K562 (cell line): ENCODE data around the gene BAG1. TPM values are rescaled to one million over a fixed set of nuclear protein-coding genes. Genes with fewer than 3 reads are reported as not detected.
A peak's percentile ranks its signal among the peaks of the same experiment; 100 is the strongest.

Experiments used
- ATAC-seq: fragments of 200-7000 bp; cut with Tn5 transposase; 3 replicates; pipeline ENCODE4 v1.9.1; 2020; ENCODE audit warnings: moderate library complexity
- BruUV-seq: library from RNA; stranded (reverse); fragments of 400-500 nt; replicated peaks from 2 replicates; lab custom pipeline; 2021; lab: Mats Ljungman, UMichigan
- CTCF ChIA-PET: fragments of 300-600 bp; formaldehyde crosslinking; extraction: SDS; loops from one replicate; lab custom pipeline; 2021; ENCODE audit warnings: low intra/inter-chr PET ratio; lab: Yijun Ruan, JAX
- POLR2A ChIA-PET: fragments of 300-600, 350-650 bp; sonication (Branson Sonifier 250); formaldehyde crosslinking; extraction: SDS; loops from one replicate; lab custom pipeline; 2021; ENCODE audit warnings: antibody characterized with exemption, inconsistent platforms; lab: Yijun Ruan, JAX
- DNase-seq, 4 experiments: peaks; one replicate each; pipeline versions ENCODE4 v3.0.0 to v3.0.0-alpha.2; 2011 to 2018; ENCODE audit warnings: low spot score in 3 of 4, mixed read lengths in 3 of 4; ENCODE audit errors: extremely low read depth in 1 of 4
- FAIRE-seq: peaks from 2 replicates; lab custom pipeline; 2011; peaks lifted over from hg19 to GRCh38; lab: Jason Lieb, UNC
- H2AFZ ChIP-seq: 2 replicates; pipeline ENCODE4 v1.6.0; 2011; ENCODE audit warnings: low read depth, low read length, control low read depth, inconsistent platforms
- H3K27ac ChIP-seq: fragments of 200-600 bp; 3 replicates; pipeline ENCODE4 v1.8.0; 2011; ENCODE audit warnings: low read depth, mild to moderate bottlenecking, control low read depth, inconsistent platforms, low read length, moderate library complexity, mixed read lengths; ENCODE audit errors: extremely low read depth
- H3K27me3 ChIP-seq, 2 experiments: fragments of 300-600 bp in 1 of 2; 2 replicates in 1 of 2; 3 replicates in 1 of 2; pipeline versions ENCODE4 v1.6.0 to v1.8.0; 2011; ENCODE audit warnings: inconsistent platforms in 2 of 2, low read length in 2 of 2, mild to moderate bottlenecking in 1 of 2, mixed read lengths in 1 of 2, moderate library complexity in 1 of 2; ENCODE audit not compliant: control insufficient read depth in 2 of 2, insufficient read depth in 2 of 2
- H3K36me3 ChIP-seq: fragments of 300-600 bp; 3 replicates; pipeline ENCODE4 v1.8.0; 2011; ENCODE audit warnings: mild to moderate bottlenecking, low read length, inconsistent platforms; ENCODE audit not compliant: control insufficient read depth, insufficient read depth
- H3K4me1 ChIP-seq, 2 experiments: fragments of 200-600 bp in 1 of 2; replicated peaks in 1 of 2; 2 replicates in 1 of 2; 3 replicates in 1 of 2; pipeline versions ENCODE4 v1.5.1 to v1.8.0; 2011; ENCODE audit warnings: inconsistent platforms in 2 of 2, low read length in 2 of 2, mild to moderate bottlenecking in 1 of 2, mixed read lengths in 1 of 2, moderate library complexity in 1 of 2; ENCODE audit not compliant: control insufficient read depth in 2 of 2, insufficient read depth in 2 of 2
- H3K4me2 ChIP-seq: 2 replicates; pipeline ENCODE4 v1.6.1; 2011; ENCODE audit warnings: low read length, control low read depth, inconsistent platforms, mixed read lengths; ENCODE audit not compliant: insufficient read depth
- H3K4me3 ChIP-seq: fragments of 200-600 bp; sonication (generic), shearing (Covaris generic); 2 replicates; pipeline ENCODE4 v1.5.1; 2016; ENCODE audit warnings: control low read depth, inconsistent platforms
- H3K79me2 ChIP-seq: fragments of 200-600 bp; 3 replicates; pipeline ENCODE4 v1.8.0; 2011; ENCODE audit warnings: low read length, inconsistent platforms; ENCODE audit not compliant: control insufficient read depth, insufficient read depth
- H3K9ac ChIP-seq, 2 experiments: 2 replicates each; pipeline versions ENCODE4 v1.6.0 to v1.6.1; 2011; ENCODE audit warnings: low read depth in 2 of 2, low read length in 2 of 2, control low read depth in 1 of 2, inconsistent platforms in 1 of 2, mild to moderate bottlenecking in 1 of 2, mixed read lengths in 1 of 2; ENCODE audit not compliant: insufficient read depth in 1 of 2
- H3K9me1 ChIP-seq: one replicate; pipeline ENCODE4 v1.6.0; 2011; ENCODE audit warnings: inconsistent platforms, mild to moderate bottlenecking, low read length, moderate library complexity; ENCODE audit not compliant: control insufficient read depth, insufficient read depth
- H3K9me3 ChIP-seq: replicated peaks from 2 replicates; pipeline ENCODE4 v1.5.1; 2011; ENCODE audit warnings: low read depth, low read length, inconsistent platforms; ENCODE audit not compliant: control insufficient read depth, insufficient read depth
- H4K20me1 ChIP-seq: replicated peaks from 2 replicates; pipeline ENCODE4 v1.6.1; 2011; ENCODE audit warnings: low read length, inconsistent platforms, mixed read lengths; ENCODE audit not compliant: control insufficient read depth, insufficient read depth
- CREM ChIP-seq: IDR thresholded peaks from 2 replicates; pipeline ENCODE4 v1.6.1; 2014; ENCODE audit warnings: antibody characterized with exemption, low read depth
- DACH1 ChIP-seq: fragments of 450-650 bp; IDR thresholded peaks from 2 replicates; pipeline ENCODE4 v1.6.1; 2018; ENCODE audit not compliant: partially characterized antibody
- FUS ChIP-seq: fragments of 200-400 bp; formaldehyde crosslinking; optimal IDR thresholded peaks from 2 replicates; pipeline ENCODE3; 2017; ENCODE audit warnings: low read depth, low read length
- HDAC1 ChIP-seq, 2 experiments: fragments of 450-650 bp; IDR thresholded peaks; 2 replicates each; pipeline ENCODE4 v1.6.1; 2016 to 2017; ENCODE audit warnings: inconsistent platforms in 1 of 2, mild to moderate bottlenecking in 1 of 2, moderate library complexity in 1 of 2
- NFXL1 ChIP-seq: fragments of 450-650 bp; formaldehyde crosslinking; IDR thresholded peaks from 2 replicates; pipeline ENCODE4 v1.4.0; 2021; ENCODE audit warnings: mild to moderate bottlenecking
- NKRF ChIP-seq: fragments of 450-650 bp; IDR thresholded peaks from 2 replicates; pipeline ENCODE4 v1.6.1; 2016; ENCODE audit warnings: borderline replicate concordance
- ZC3H4 ChIP-seq: sonication (generic); formaldehyde crosslinking; IDR thresholded peaks from 2 replicates; pipeline ENCODE4 v1.9.0; 2021; ENCODE audit warnings: missing genetic modification reagents, borderline replicate concordance
- ZNF398 ChIP-seq: fragments of 250-450 bp; sonication (Bioruptor Pico); IDR thresholded peaks from 2 replicates; pipeline ENCODE4 v1.8.0; 2021; ENCODE audit warnings: moderate library complexity, mild to moderate bottlenecking, inconsistent platforms
- ZNF785 ChIP-seq: fragments of 250-450 bp; sonication (Bioruptor Pico); IDR thresholded peaks from 2 replicates; pipeline ENCODE4 v1.4.0; 2020; ENCODE audit warnings: mild to moderate bottlenecking
- WGBS: fragments of 100-300 bp; shearing (Covaris generic); methylation state at CpG from one replicate; pipeline ENCODE4 v1.1.6; 2016; ENCODE audit warnings: low coverage, mixed read lengths; ENCODE audit not compliant: insufficient coverage; ENCODE audit errors: missing lambda C conversion rate; 5-methylcytosine and 5-hydroxymethylcytosine counted together
- in situ Hi-C: fragments of 300-500 bp; cut with MboI; formaldehyde crosslinking; loops from 4 replicates; pipeline ENCODE4 v1.15.0; 2018; ENCODE audit warnings: inconsistent platforms, mixed read lengths
- intact Hi-C: fragments of 100-400 bp; cut with micrococcal nuclease; formaldehyde crosslinking; loops from 2 replicates; pipeline ENCODE4 v1.14.2; 2022
- polyA plus RNA-seq, 8 experiments: library from polyadenylated mRNA; depleted of rRNA in 4 of 8; stranded (reverse) in 5 of 8; unstranded in 3 of 8; fragments of >200 nt; fragmentation: Nextera tagmentation in 2 of 8; fragmentation: Illumina TruSeq in 1 of 8; extraction: Ambion mirVana in 2 of 8; extraction: Trizol in 1 of 8; gene quantifications; 2 replicates each; pipeline versions ENCODE4 v1.2.1 to v1.2.3, GENCODE V29; 2011 to 2014; ENCODE audit warnings: inconsistent platforms in 1 of 8, missing spikeins in 1 of 8
- total RNA-seq, 7 experiments: library from RNA; depleted of rRNA in 6 of 7; stranded (reverse); fragments of >200 nt in 6 of 7; fragmentation: Illumina TruSeq in 2 of 7; extraction: Trizol in 2 of 7; gene quantifications; 2 replicates each; pipeline versions ENCODE4 v1.2.1 to v1.2.3, GENCODE V29; 2011 to 2021; ENCODE audit warnings: low replicate concordance in 1 of 7
- TF ChIP-seq, protein P1 (sequence below): sonication (generic); formaldehyde crosslinking; IDR thresholded peaks from 2 replicates; pipeline ENCODE4 v1.8.1; 2023; ENCODE audit warnings: mild to moderate bottlenecking, missing genetic modification reagents, moderate library complexity

BAG1 gene
- total and polyA plus RNA-seq, 9 of the 15 experiments (the other 6 are each of a cell fraction or from before 2014, with no cell fraction given), result 9.7 to 106 (median 56.9) TPM

DNA sequence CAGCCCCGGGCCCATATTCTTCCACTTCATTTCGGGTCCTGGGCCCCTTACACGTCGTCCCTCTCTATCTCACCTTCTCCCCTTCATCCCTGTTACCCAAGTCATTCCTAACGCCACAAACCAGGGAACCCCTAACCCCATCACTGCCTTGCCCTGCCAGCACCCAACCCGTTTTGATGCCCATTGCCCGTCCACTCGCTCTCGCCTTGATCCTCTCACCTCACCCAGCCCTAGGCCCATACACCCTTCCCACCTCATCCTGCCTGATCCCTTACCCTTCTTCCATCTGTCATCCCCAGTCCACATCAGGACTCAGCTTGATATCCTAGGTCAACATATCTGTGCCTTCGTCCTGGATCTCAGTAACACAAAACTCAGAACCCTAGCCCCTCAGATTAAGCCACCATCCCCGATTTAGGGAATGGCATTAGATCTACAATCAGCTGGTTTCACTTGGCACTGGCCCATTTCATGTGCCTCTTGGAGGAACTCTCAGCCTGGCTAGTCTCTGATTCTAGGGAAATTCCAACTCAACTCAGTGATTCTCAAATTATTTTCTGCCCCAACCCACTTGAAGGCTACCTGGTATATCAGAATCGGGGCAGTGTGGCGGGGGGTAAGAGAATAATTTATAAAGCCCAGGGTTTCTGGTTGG is 830 bp upstream of the BAG1 start:
- WGBS, result 5% methylated on average over 7 of the region's 13 CpGs
- Histone ChIP-seq H3K9me1 (no peaks in the 10 kb centered on the region), H3K27ac (peak overlapping the region; percentile 83), H3K4me3 (peak overlapping the region; percentile 80), H2AFZ (peak overlapping the region; percentile 76), H3K27me3 (no peaks in the 10 kb centered on the region), H3K36me3 (peaks cover 57% of the 10 kb centered on the region), H3K9me3 (no peaks in the 10 kb centered on the region), H4K20me1 (no peaks in the 10 kb centered on the region), H3K4me1 (peaks cover 5 to 26% of the 10 kb centered on the region in 2 experiments; a peak in 3 of 5 replicates), H3K4me2 (peak overlapping the region; percentile 100), H3K79me2 (peaks cover 57% of the 10 kb centered on the region), H3K9ac (peak overlapping the region; percentile 88 to 97)
- ChIA-PET POLR2A (no interaction called here), CTCF (no interaction called here)
- ATAC-seq (no peak), FAIRE-seq (no peak), DNase-seq (no peak)
- BruUV-seq, result no TSS peak
- in situ Hi-C loops (no loop called here), intact Hi-C loops (no loop called here)
- TF ChIP-seq ZC3H4 (CRISPR knock-in tag) (peak; percentile 59; the same call in 1 of the 2 replicates), ZNF785 (CRISPR knock-in tag) (no peak), ZNF398 (CRISPR knock-in tag) (no peak), CREM (0 out of 2 replicates have a peak, but pooled peaks have one; percentile 1), NFXL1 (CRISPR knock-in tag) (no peak), FUS (no peak), HDAC1 (IDR thresholded peaks at IDR 0.05) (peak in 1 of 2 experiments; percentile 55; a peak in 1 of 4 replicates), NKRF (peak; percentile 59; the same call in 1 of the 2 replicates), DACH1 (no peak)
- TF ChIP-seq, protein P1, sequence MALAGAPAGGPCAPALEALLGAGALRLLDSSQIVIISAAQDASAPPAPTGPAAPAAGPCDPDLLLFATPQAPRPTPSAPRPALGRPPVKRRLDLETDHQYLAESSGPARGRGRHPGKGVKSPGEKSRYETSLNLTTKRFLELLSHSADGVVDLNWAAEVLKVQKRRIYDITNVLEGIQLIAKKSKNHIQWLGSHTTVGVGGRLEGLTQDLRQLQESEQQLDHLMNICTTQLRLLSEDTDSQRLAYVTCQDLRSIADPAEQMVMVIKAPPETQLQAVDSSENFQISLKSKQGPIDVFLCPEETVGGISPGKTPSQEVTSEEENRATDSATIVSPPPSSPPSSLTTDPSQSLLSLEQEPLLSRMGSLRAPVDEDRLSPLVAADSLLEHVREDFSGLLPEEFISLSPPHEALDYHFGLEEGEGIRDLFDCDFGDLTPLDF (CRISPR knock-in tag), result no peak
